Kidney epithelial cell (primary cell): ENCODE data around the gene SEC11C. TPM values are rescaled to one million over a fixed set of nuclear protein-coding genes. Genes with fewer than 3 reads are reported as not detected.
A peak's percentile ranks its signal among the peaks of the same experiment; 100 is the strongest.

Experiments
- DNase-seq: peaks from one replicate; pipeline ENCODE4 v3.0.0-alpha.2; 2010; ENCODE audit warnings: low read depth
- H3K27me3 ChIP-seq: 2 replicates; pipeline ENCODE4 v1.6.0; 2011; ENCODE audit warnings: low read length; ENCODE audit not compliant: control insufficient read depth, insufficient read depth
- H3K36me3 ChIP-seq: 2 replicates; pipeline ENCODE4 v1.5.1; 2011; ENCODE audit warnings: low read length; ENCODE audit not compliant: control insufficient read depth, insufficient read depth
- H3K4me3 ChIP-seq: 2 replicates; pipeline ENCODE4 v1.5.1; 2011; ENCODE audit warnings: low read depth, mild to moderate bottlenecking, control low read depth, low read length
- total RNA-seq: library from RNA; depleted of rRNA; stranded (reverse); fragments of >200 nt; gene quantifications from 2 replicates; pipeline ENCODE4 v1.2.3, GENCODE V29; 2015
- TF ChIP-seq, protein P1 (sequence below): IDR thresholded peaks from 2 replicates; pipeline ENCODE4 v1.5.1; 2011; ENCODE audit warnings: mild to moderate bottlenecking, moderate library complexity, low read length, control low read depth, inconsistent platforms; ENCODE audit not compliant: insufficient read depth, poor library complexity, severe bottlenecking

The SEC11C gene
- 88.1 and 97.9 TPM in 2 replicates for total RNA-seq

DNA sequence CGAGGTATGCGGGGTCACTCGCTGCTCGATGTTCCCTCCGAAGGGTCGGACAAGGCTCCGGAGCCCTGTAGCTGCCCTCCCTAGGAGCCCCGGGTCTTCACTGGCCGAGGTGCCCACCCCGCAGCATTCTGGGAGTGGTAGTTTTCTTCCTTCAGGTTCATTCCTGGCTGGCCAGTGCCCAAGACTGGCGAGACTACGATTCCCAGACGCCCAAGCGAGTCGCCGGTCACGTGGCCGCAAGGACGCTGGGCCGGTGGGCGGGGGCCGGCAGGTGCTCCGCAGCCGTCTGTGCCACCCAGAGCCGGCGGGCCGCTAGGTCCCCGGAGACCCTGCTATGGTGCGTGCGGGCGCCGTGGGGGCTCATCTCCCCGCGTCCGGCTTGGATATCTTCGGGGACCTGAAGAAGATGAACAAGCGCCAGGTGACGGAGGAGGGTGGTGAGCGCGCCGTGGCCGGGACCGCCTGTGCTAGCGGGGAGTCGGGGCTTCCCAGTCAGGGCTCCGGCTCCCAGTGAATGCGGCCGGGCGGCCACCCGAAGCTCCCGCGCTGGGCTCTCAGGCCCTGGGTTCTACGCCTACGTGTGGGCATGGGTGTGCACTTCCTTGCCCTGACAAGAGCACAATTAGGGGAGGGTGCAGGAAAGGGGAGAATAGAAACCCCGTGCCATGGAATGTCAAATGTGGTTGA is at the start of gene SEC11C:
Gene SEC11C, plus strand, starts transcription at position 270 of the 687 bp plus-strand sequence. Its CDS starts 65 bp downstream, at position 335.
- peak within 1 kb of the TSS; percentile 75 for H3K4me3 ChIP-seq
- TF ChIP-seq, protein P1, sequence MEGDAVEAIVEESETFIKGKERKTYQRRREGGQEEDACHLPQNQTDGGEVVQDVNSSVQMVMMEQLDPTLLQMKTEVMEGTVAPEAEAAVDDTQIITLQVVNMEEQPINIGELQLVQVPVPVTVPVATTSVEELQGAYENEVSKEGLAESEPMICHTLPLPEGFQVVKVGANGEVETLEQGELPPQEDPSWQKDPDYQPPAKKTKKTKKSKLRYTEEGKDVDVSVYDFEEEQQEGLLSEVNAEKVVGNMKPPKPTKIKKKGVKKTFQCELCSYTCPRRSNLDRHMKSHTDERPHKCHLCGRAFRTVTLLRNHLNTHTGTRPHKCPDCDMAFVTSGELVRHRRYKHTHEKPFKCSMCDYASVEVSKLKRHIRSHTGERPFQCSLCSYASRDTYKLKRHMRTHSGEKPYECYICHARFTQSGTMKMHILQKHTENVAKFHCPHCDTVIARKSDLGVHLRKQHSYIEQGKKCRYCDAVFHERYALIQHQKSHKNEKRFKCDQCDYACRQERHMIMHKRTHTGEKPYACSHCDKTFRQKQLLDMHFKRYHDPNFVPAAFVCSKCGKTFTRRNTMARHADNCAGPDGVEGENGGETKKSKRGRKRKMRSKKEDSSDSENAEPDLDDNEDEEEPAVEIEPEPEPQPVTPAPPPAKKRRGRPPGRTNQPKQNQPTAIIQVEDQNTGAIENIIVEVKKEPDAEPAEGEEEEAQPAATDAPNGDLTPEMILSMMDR = no peak
- H3K36me3 ChIP-seq = no peaks in the 10 kb centered on the region
- no peaks in the 10 kb centered on the region for H3K27me3 ChIP-seq
- DNase-seq = peak; percentile 89

DNA sequence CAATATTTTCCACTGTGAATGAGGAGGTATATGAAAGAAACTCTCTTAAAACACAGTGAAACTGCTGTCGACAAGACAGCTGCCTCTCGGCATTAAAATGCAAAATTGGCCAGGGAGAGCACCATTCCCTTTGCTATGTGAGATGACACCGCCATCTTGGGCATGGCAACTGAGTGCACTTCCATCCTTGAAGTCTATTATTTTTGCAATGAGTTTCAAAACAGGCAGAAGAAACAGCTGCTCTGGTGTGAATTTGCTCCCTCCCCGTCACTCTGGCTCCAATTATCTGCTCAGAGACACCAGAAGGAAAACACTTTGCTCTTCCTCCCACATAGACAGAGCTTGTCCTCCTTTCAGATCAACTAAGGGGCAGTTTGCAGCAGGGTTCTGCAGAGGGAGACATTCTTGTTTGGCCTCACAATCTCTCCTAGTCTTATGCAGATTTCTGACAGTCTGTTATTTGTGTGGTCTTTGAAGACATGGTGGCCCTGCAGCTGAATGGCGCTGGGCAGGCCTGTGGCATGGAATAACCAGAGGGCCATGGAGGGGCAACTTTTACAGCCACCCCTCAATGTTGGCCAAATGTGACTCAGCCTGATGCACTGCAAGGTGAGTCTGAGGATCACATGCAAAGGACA is 48.6 kb upstream of the SEC11C start:
- Histone ChIP-seq H3K36me3 (no peaks in the 10 kb centered on the region), H3K4me3 (no peak overlapping the region), H3K27me3 (no peaks in the 10 kb centered on the region)
- TF ChIP-seq, protein P1 = no peak
- no peak for DNase-seq

DNA sequence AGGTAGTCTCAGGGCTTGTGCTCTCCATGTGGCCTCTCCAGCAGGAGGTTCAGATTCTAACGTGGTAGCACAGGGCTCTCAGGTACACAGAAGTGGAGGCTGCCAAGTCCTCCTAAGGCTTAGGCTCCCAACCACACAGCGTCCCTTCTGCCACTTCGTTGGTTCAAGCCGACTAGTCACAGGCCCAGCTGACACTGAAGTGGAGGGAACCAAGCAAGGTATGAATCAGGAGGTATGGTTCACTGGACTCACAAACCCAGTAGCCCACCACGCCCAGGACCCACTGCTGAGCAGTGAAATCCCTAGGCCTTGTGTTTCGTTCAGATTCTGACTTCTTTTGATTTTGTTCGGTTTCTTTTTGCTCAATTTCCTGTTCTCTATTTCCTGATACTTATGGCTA is 46.0 kb upstream of the SEC11C start:
- TF ChIP-seq, protein P1 = no peak
- Histone ChIP-seq H3K36me3 (no peaks in the 10 kb centered on the region), H3K4me3 (no peak overlapping the region), H3K27me3 (no peaks in the 10 kb centered on the region)
- no peak for DNase-seq

DNA sequence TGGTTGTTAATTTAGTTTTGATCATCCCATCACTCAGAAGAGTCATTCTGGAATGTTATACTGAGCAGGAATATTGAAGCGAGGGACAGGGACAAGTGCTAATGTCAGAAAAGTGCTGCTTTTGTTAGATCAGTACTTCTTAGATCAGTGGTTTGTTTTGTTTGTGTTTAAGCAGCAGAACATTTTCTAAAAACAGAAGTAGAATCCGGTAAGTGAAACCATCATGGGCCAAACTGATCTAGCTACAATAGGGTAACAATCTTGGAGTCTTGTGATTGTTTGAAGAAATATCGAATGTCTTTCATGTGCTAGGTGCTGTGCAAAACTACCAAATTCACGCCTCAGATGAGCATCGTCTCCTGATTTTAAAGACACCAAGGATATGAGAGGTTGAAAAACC is 45.1 kb upstream of the SEC11C start:
- no peaks in the 10 kb centered on the region for H3K36me3 ChIP-seq
- H3K4me3 ChIP-seq = no peak overlapping the region

DNA sequence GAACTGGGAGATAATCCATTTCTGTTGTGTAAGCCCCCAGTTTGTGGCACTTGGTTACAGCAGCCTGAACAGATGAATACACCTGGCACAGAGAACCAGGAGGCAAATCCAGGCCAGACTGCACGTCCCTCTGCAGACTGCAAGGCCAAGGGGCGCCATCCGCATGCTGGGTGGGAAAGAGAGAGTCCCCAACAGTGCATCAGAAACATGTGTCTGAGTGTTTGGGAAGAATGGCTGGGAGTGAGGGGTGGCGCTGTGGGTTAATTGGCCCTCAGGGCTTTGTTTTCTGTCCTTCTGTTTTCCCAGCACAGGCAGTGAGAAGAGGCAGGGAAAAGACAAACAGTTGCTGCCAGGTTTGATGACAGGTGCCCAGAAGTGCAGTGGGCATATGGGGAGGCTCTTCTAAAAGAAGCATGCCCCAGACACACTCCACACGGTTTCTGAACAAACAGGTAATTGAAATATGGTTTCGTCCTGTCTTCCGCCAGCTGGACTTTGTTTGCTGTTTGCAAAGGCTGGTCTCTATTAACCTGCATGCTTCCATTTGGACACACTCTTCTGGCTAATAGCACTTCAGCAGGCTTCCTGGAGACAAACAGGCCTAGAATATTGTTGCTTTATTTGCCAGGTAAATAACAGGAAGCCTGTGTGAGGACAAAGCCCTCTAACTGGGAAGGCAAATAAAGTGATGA is 43.4 kb upstream of the SEC11C start:
- TF ChIP-seq, protein P1 = no peak
- no peak for DNase-seq
- H3K4me3 ChIP-seq = no peak overlapping the region
- no peaks in the 10 kb centered on the region for H3K36me3 ChIP-seq
- no peaks in the 10 kb centered on the region for H3K27me3 ChIP-seq

More for the DNA sequence above, 45.1 kb upstream of the SEC11C start:
- DNase-seq = no peak
- TF ChIP-seq, protein P1 = no peak
- H3K27me3 ChIP-seq = no peaks in the 10 kb centered on the region
